HEK293 (cell line): ENCODE measurements around the gene RBM17.

Experiments
- HOXA7 ChIP-seq: sonication (generic); formaldehyde crosslinking; IDR thresholded peaks from 2 replicates; pipeline ENCODE4 v1.8.1; 2022; ENCODE audit warnings: missing genetic modification reagents, borderline replicate concordance
- ZBTB8A ChIP-seq: fragments of 450-650 bp; formaldehyde crosslinking; IDR thresholded peaks from 2 replicates; pipeline ENCODE4 v1.5.1; 2016; ENCODE audit warnings: missing biosample characterization, missing genetic modification characterization
- ZNF132 ChIP-seq: fragments of 450-650 bp; formaldehyde crosslinking; IDR thresholded peaks from 2 replicates; pipeline ENCODE4 v1.5.1; 2017; ENCODE audit warnings: missing biosample characterization, missing genetic modification characterization, borderline replicate concordance
- ZNF155 ChIP-seq: fragments of 450-650 bp; formaldehyde crosslinking; IDR thresholded peaks from 2 replicates; pipeline ENCODE4 v1.5.1; 2016; ENCODE audit warnings: missing biosample characterization, missing genetic modification characterization
- ZNF423 ChIP-seq: fragments of 450-650 bp; formaldehyde crosslinking; IDR thresholded peaks from 2 replicates; pipeline ENCODE4 v1.5.1; 2016; ENCODE audit warnings: missing biosample characterization, missing genetic modification characterization
- ZNF600 ChIP-seq: fragments of 450-650 bp; formaldehyde crosslinking; IDR thresholded peaks from 2 replicates; pipeline ENCODE4 v1.5.1; 2016; ENCODE audit warnings: missing biosample characterization, missing genetic modification characterization
- ZNF776 ChIP-seq: fragments of 450-650 bp; formaldehyde crosslinking; IDR thresholded peaks from 2 replicates; pipeline ENCODE4 v1.5.0; 2017; ENCODE audit warnings: missing biosample characterization, missing genetic modification characterization, borderline replicate concordance
- TF ChIP-seq, protein P1 (sequence below): fragments of 450-650 bp; formaldehyde crosslinking; IDR thresholded peaks from 2 replicates; pipeline ENCODE4 v1.5.1; 2016; ENCODE audit warnings: missing biosample characterization, missing genetic modification characterization
- TF ChIP-seq, protein P2 (sequence below): fragments of 450-650 bp; formaldehyde crosslinking; IDR thresholded peaks from 2 replicates; pipeline ENCODE4 v1.5.1; 2016; ENCODE audit warnings: missing biosample characterization, missing genetic modification characterization
- TF ChIP-seq, protein P3 (sequence below): fragments of 450-650 bp; formaldehyde crosslinking; IDR thresholded peaks from 2 replicates; pipeline ENCODE4 v1.5.0; 2017; ENCODE audit warnings: missing biosample characterization, missing genetic modification characterization, borderline replicate concordance

DNA sequence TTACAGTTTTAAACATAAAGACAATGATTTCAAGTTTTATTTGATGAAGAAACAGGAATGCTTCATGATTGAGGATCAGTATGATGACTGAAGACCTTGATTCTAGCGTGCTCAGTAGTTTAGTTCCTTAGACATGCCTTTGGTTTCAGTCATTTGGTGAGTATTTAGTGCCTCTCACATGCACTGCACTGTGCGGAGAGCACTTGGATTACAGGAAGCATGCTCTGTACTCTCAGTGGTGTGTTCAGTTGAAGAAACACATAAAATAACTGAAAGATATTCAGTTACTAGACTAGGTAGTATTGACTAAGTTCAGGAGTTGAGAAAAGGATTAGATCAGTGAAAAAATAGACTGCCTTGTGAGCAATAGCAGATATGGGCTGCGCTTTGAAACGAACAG lies 25.5 kb downstream of the RBM17 start:
- TF ChIP-seq, protein P1, sequence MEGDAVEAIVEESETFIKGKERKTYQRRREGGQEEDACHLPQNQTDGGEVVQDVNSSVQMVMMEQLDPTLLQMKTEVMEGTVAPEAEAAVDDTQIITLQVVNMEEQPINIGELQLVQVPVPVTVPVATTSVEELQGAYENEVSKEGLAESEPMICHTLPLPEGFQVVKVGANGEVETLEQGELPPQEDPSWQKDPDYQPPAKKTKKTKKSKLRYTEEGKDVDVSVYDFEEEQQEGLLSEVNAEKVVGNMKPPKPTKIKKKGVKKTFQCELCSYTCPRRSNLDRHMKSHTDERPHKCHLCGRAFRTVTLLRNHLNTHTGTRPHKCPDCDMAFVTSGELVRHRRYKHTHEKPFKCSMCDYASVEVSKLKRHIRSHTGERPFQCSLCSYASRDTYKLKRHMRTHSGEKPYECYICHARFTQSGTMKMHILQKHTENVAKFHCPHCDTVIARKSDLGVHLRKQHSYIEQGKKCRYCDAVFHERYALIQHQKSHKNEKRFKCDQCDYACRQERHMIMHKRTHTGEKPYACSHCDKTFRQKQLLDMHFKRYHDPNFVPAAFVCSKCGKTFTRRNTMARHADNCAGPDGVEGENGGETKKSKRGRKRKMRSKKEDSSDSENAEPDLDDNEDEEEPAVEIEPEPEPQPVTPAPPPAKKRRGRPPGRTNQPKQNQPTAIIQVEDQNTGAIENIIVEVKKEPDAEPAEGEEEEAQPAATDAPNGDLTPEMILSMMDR (tag by site-specific recombination), result no peak
- TF ChIP-seq HOXA7 (CRISPR knock-in tag), result no peak
- no peak for TF ChIP-seq ZNF155 (tag by site-specific recombination)
- TF ChIP-seq, protein P2, sequence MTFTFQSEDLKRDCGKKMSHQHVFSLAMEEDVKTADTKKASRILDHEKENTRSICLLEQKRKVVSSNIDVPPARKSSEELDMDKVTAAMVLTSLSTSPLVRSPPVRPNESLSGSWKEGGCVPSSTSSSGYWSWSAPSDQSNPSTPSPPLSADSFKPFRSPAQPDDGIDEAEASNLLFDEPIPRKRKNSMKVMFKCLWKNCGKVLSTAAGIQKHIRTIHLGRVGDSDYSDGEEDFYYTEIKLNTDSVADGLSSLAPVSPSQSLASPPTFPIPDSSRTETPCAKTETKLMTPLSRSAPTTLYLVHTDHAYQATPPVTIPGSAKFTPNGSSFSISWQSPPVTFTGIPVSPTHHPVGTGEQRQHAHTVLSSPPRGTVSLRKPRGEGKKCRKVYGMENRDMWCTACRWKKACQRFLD (tag by site-specific recombination), result no peak
- TF ChIP-seq, protein P3, sequence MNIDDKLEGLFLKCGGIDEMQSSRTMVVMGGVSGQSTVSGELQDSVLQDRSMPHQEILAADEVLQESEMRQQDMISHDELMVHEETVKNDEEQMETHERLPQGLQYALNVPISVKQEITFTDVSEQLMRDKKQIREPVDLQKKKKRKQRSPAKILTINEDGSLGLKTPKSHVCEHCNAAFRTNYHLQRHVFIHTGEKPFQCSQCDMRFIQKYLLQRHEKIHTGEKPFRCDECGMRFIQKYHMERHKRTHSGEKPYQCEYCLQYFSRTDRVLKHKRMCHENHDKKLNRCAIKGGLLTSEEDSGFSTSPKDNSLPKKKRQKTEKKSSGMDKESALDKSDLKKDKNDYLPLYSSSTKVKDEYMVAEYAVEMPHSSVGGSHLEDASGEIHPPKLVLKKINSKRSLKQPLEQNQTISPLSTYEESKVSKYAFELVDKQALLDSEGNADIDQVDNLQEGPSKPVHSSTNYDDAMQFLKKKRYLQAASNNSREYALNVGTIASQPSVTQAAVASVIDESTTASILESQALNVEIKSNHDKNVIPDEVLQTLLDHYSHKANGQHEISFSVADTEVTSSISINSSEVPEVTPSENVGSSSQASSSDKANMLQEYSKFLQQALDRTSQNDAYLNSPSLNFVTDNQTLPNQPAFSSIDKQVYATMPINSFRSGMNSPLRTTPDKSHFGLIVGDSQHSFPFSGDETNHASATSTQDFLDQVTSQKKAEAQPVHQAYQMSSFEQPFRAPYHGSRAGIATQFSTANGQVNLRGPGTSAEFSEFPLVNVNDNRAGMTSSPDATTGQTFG (tag by site-specific recombination), result no peak
- no peak for TF ChIP-seq ZNF776 (tag by site-specific recombination)
- no peak for TF ChIP-seq ZNF132 (tag by site-specific recombination)
- TF ChIP-seq ZNF423 (tag by site-specific recombination), result no peak
- TF ChIP-seq ZNF600, result no peak
- no peak for TF ChIP-seq ZBTB8A (tag by site-specific recombination)
